Peyer's patch (tissue), 4 donors: ENCODE measurements around the gene PAPOLB.

Experiments used
- POLR2A ChIP-seq, 2 donors: fragments of 450-650 bp; IDR thresholded peaks; one replicate each; pipeline ENCODE4 v1.5.1; 2017; ENCODE audit warnings: antibody characterized with exemption in 2 of 2, mild to moderate bottlenecking in 2 of 2, moderate library complexity in 2 of 2
- TF ChIP-seq, protein P1 (sequence below), 6 experiments: fragments of 450-650 bp in 4 of 6; fragments of 200-600 bp in 2 of 6; sonication (generic) in 1 of 6; IDR thresholded peaks; one replicate each; pipeline ENCODE4 v1.5.1; 2017 to 2019; ENCODE audit warnings: antibody characterized with exemption in 6 of 6, mild to moderate bottlenecking in 3 of 6, moderate library complexity in 1 of 6

DNA sequence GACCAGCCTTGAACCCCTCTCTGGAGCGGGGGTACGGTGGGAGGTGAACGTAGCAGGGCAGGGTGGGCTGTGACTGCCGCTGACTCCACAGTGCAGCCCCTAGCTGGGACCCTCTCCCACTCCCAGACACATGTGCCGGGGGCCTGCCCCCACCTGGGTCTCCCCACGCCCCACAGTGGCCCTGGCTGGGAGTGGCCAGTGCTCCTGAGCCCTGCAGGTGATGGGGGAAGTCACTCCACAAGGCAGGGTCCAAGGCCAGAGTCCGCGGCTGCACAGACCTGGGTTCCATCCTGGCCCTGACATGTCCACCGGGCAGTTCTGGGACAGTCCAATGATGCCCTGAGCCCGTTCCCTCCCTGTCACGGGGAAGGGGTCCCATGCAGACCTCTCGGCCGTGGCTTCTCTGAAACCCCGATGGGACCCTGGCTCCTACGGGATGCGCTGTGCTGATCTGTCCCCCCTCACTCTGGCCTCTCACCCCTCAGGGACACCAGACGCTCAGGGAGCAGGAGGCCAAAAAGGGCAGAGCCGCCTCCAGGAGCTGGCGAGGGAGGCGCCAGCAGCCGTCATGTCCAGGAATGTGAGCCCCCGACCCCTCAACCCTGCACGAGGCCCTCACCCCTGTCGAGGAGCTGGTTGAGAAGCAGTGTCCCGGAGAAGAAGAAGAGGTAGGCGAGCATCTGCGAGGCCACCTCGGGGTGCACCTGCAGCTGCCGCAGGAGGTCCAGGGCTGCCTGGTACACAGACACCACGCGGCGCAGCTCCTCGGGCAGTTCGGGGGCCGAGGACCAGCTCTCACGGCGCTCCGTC, 46.0 kb downstream of the PAPOLB start:
- TF ChIP-seq, protein P1, sequence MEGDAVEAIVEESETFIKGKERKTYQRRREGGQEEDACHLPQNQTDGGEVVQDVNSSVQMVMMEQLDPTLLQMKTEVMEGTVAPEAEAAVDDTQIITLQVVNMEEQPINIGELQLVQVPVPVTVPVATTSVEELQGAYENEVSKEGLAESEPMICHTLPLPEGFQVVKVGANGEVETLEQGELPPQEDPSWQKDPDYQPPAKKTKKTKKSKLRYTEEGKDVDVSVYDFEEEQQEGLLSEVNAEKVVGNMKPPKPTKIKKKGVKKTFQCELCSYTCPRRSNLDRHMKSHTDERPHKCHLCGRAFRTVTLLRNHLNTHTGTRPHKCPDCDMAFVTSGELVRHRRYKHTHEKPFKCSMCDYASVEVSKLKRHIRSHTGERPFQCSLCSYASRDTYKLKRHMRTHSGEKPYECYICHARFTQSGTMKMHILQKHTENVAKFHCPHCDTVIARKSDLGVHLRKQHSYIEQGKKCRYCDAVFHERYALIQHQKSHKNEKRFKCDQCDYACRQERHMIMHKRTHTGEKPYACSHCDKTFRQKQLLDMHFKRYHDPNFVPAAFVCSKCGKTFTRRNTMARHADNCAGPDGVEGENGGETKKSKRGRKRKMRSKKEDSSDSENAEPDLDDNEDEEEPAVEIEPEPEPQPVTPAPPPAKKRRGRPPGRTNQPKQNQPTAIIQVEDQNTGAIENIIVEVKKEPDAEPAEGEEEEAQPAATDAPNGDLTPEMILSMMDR (IDR thresholded peaks at IDR 0.05), result no peak
- TF ChIP-seq POLR2A (IDR thresholded peaks at IDR 0.05), result no peak
